ENCODE results near the gene COMMD9. TPM values are rescaled to one million over a fixed set of nuclear protein-coding genes. Genes with fewer than 3 reads are reported as not detected.

The COMMD9 gene
- polyA plus RNA-seq, 1 of the 3 experiments (the other 2 are of a cell fraction) = 44.2 TPM

GRCh38 chr11:36311926-36312595 is 22.8 kb upstream of the COMMD9 start (continued):
- TF ChIP-seq MXI1 (IDR thresholded peaks at IDR 0.05; ENCODE audit: low read depth, low read length) (no peak), USF2 (IDR thresholded peaks at IDR 0.05; ENCODE audit: borderline replicate concordance, low read depth, low read length) (no peak), FOXM1 (IDR thresholded peaks at IDR 0.05; ENCODE audit: low read depth) (no peak), SMC3 (IDR thresholded peaks at IDR 0.05; ENCODE audit: low read depth, low read length) (no peak), GABPA (IDR thresholded peaks at IDR 0.05; ENCODE audit: low read depth) (no peak), CTCF (IDR thresholded peaks at IDR 0.05) (no peak)

GRCh38 chr11:36309779-36310178 is 20.6 kb upstream of the COMMD9 start:
- H3K4me3 ChIP-seq (ENCODE audit: low read depth in 2 of 2, low read length in 1 of 2) = no peak overlapping the region
- ChIA-PET POLR2A (no interaction called here), CTCF (no interaction called here)
- no peak overlapping the region for H3K27ac ChIP-seq (ENCODE audit: low read depth in 2 of 2, low read length in 1 of 2)
- H3K9me3 ChIP-seq = no peaks in the 10 kb centered on the region
- no peaks in the 10 kb centered on the region for H4K20me1 ChIP-seq (ENCODE audit: insufficient read depth)
- H3K9me2 ChIP-seq = no peaks in the 10 kb centered on the region
- no peak for DNase-seq
- no peaks in the 10 kb centered on the region for H3K36me3 ChIP-seq (replicated peaks in 1 of 2; ENCODE audit: control insufficient read depth in 1 of 2, insufficient read depth in 2 of 2, low read length in 1 of 2)
- H3F3A ChIP-seq (replicated peaks; ENCODE audit: insufficient read depth) = no peaks in the 10 kb centered on the region
- no peaks in the 10 kb centered on the region for H3K4me1 ChIP-seq (ENCODE audit: control insufficient read depth in 1 of 2, insufficient read depth in 2 of 2, low read depth in 1 of 2, low read length in 1 of 2)
- no peak overlapping the region for H3K4me2 ChIP-seq
- H3K79me2 ChIP-seq (ENCODE audit: insufficient read depth) = no peaks in the 10 kb centered on the region
- H2AFZ ChIP-seq (ENCODE audit: low read depth) = no peak overlapping the region
- H3K27me3 ChIP-seq (ENCODE audit: insufficient read depth) = no peaks in the 10 kb centered on the region; the same call in 1 of the 2 replicates
- 39% methylated on average over 4 of the region's 4 CpGs for whole genome bisulfite sequencing (ENCODE audit: low lambda C conversion rate)
- no peak overlapping the region for H3K9ac ChIP-seq
- TF ChIP-seq TAF1 (IDR thresholded peaks at IDR 0.05; ENCODE audit: borderline replicate concordance, low read depth, low read length) = no peak
- TF ChIP-seq MEF2A (IDR thresholded peaks at IDR 0.05; ENCODE audit: borderline replicate concordance, low read depth) = no peak
- no peak for TF ChIP-seq FOXM1 (IDR thresholded peaks at IDR 0.05; ENCODE audit: low read depth)
- TF ChIP-seq MAX (IDR thresholded peaks at IDR 0.05; ENCODE audit: low read depth) = no peak
- no peak for TF ChIP-seq RAD21 (IDR thresholded peaks at IDR 0.05; ENCODE audit: low read length)
- TF ChIP-seq CTCF (IDR thresholded peaks at IDR 0.05) = no peak
- no peak for TF ChIP-seq REST (IDR thresholded peaks at IDR 0.05; ENCODE audit: low read depth, low read length)
